Stomach smooth muscle (tissue), 2 donors: ENCODE measurements around the gene DONSON.
"Not testable (repeated sequence)": the region's sequence is repeated elsewhere in the genome, so short reads cannot be mapped to it uniquely, and the experiment has no call there.

Source experiments
- H3K27ac ChIP-seq: one replicate; pipeline ENCODE4 v1.7.0; 2013; ENCODE audit warnings: mild to moderate bottlenecking, low read length, inconsistent platforms
- H3K27me3 ChIP-seq, 2 donors: one replicate each; pipeline ENCODE4 v1.7.0; 2013; ENCODE audit warnings: low read length in 2 of 2; ENCODE audit not compliant: insufficient read depth in 2 of 2, control insufficient read depth in 1 of 2
- H3K36me3 ChIP-seq, 2 donors: one replicate each; pipeline ENCODE4 v1.7.0; 2013; ENCODE audit warnings: low read length in 2 of 2; ENCODE audit not compliant: control insufficient read depth in 2 of 2, insufficient read depth in 2 of 2
- H3K4me1 ChIP-seq: one replicate; pipeline ENCODE4 v1.7.0; 2013; ENCODE audit warnings: low read length; ENCODE audit not compliant: control insufficient read depth, insufficient read depth
- H3K4me3 ChIP-seq, 2 donors: one replicate each; pipeline ENCODE4 v1.7.0; 2013; ENCODE audit warnings: low read length in 2 of 2
- H3K9ac ChIP-seq, 2 donors: one replicate each; pipeline ENCODE4 v1.7.0; 2013; ENCODE audit warnings: low read length in 2 of 2, mild to moderate bottlenecking in 1 of 2
- H3K9me3 ChIP-seq, 2 donors: one replicate each; pipeline ENCODE4 v1.7.0; 2013; ENCODE audit warnings: low read length in 2 of 2; ENCODE audit not compliant: control insufficient read depth in 2 of 2
- donor health status: healthy.
- donor health status: Pancreatic carcinoma.

DONSON gene

GRCh38 chr21:33588485-33589335 is at the start of gene DONSON:
TSS of gene DONSON (minus strand) at chr21:33588684. CDS start at chr21:33588641, 43 bp downstream.
- H3K4me3 ChIP-seq, result peak within 1 kb of the TSS; percentile 93 to 95
- H3K27ac ChIP-seq, result peak within 1 kb of the TSS; percentile 73
- no peaks in the 10 kb centered on the region for H3K9me3 ChIP-seq
- H3K9ac ChIP-seq, result peak within 1 kb of the TSS; percentile 81 to 82
- H3K4me1 ChIP-seq, result peaks cover 17% of the 10 kb centered on the region
- H3K36me3 ChIP-seq, result no peaks in the 10 kb centered on the region
- H3K27me3 ChIP-seq, result no peaks in the 10 kb centered on the region

GRCh38 chr21:33634254-33634653 is 45.8 kb upstream of the DONSON start:
- Histone ChIP-seq H3K27me3 (no peaks in the 10 kb centered on the region), H3K4me3 (no peak overlapping the region), H3K27ac (no peak overlapping the region), H3K36me3 (peaks cover 3 to 4% of the 10 kb centered on the region in 2 donors), H3K4me1 (no peaks in the 10 kb centered on the region), H3K9me3 (no peaks in the 10 kb centered on the region), H3K9ac (no peak overlapping the region)

- not testable (repeated sequence) for H3K27ac ChIP-seq, H3K9ac ChIP-seq, H3K4me3 ChIP-seq, H3K9me3 ChIP-seq, H3K4me1 ChIP-seq, H3K27me3 ChIP-seq
- H3K36me3 ChIP-seq, result peaks cover 11 to 12% of the 10 kb centered on the region in 2 donors
Observed at GRCh38 chr21:33626151-33626550, 37.7 kb upstream of the DONSON start.

GRCh38 chr21:33622253-33622652 is 33.8 kb upstream of the DONSON start:
- Histone ChIP-seq H3K27me3 (no peaks in the 10 kb centered on the region), H3K4me3 (no peak overlapping the region), H3K4me1 (no peaks in the 10 kb centered on the region), H3K9me3 (no peaks in the 10 kb centered on the region), H3K9ac (no peak overlapping the region), H3K36me3 (peaks cover 7 to 13% of the 10 kb centered on the region in 2 donors), H3K27ac (no peak overlapping the region)

GRCh38 chr21:33619726-33620125 is 31.2 kb upstream of the DONSON start:
- Histone ChIP-seq H3K27ac (no peak overlapping the region), H3K36me3 (peaks cover 7 to 13% of the 10 kb centered on the region in 2 donors), H3K27me3 (no peaks in the 10 kb centered on the region), H3K9ac (no peak overlapping the region), H3K4me3 (no peak overlapping the region), H3K9me3 (no peaks in the 10 kb centered on the region), H3K4me1 (no peaks in the 10 kb centered on the region)

GRCh38 chr21:33618407-33618806 is 29.9 kb upstream of the DONSON start:
- no peaks in the 10 kb centered on the region for H3K27me3 ChIP-seq
- H3K9ac ChIP-seq, result no peak overlapping the region
- no peak overlapping the region for H3K27ac ChIP-seq
- H3K4me3 ChIP-seq, result no peak overlapping the region
- H3K36me3 ChIP-seq, result peaks cover 8 to 12% of the 10 kb centered on the region in 2 donors
- no peaks in the 10 kb centered on the region for H3K9me3 ChIP-seq
- H3K4me1 ChIP-seq, result no peaks in the 10 kb centered on the region

GRCh38 chr21:33617565-33617964 is 29.1 kb upstream of the DONSON start:
- H3K27me3 ChIP-seq, H3K4me3 ChIP-seq, H3K9ac ChIP-seq, H3K9me3 ChIP-seq, H3K4me1 ChIP-seq, H3K27ac ChIP-seq: not testable (repeated sequence)
- H3K36me3 ChIP-seq, result peaks cover 9 to 12% of the 10 kb centered on the region in 2 donors

- Histone ChIP-seq H3K9ac (no peak overlapping the region), H3K27ac (no peak overlapping the region), H3K36me3 (peaks cover 12 to 14% of the 10 kb centered on the region in 2 donors), H3K27me3 (no peaks in the 10 kb centered on the region), H3K4me1 (no peaks in the 10 kb centered on the region), H3K9me3 (no peaks in the 10 kb centered on the region), H3K4me3 (no peak overlapping the region)
Observed at GRCh38 chr21:33611006-33611744, 22.7 kb upstream of the DONSON start.

- Histone ChIP-seq H3K27ac (no peak overlapping the region), H3K9ac (no peak overlapping the region), H3K9me3 (no peaks in the 10 kb centered on the region), H3K4me1 (no peaks in the 10 kb centered on the region), H3K27me3 (no peaks in the 10 kb centered on the region), H3K4me3 (no peak overlapping the region), H3K36me3 (peaks cover 11 to 15% of the 10 kb centered on the region in 2 donors)
Observed at GRCh38 chr21:33608559-33608958, 20.1 kb upstream of the DONSON start.

GRCh38 chr21:33598051-33598450 is 9.6 kb upstream of the DONSON start:
- no peaks in the 10 kb centered on the region for H3K9me3 ChIP-seq
- H3K36me3 ChIP-seq, result peaks cover 29 to 36% of the 10 kb centered on the region in 2 donors
- H3K9ac ChIP-seq, result no peak overlapping the region
- no peaks in the 10 kb centered on the region for H3K27me3 ChIP-seq
- H3K4me1 ChIP-seq, result no peaks in the 10 kb centered on the region
- H3K27ac ChIP-seq, result no peak overlapping the region
- H3K4me3 ChIP-seq, result no peak overlapping the region
